ENCODE results near the gene ARRB2.

The ARRB2 gene

GRCh38 chr17:4728124-4728523 lies 17.7 kb downstream of the ARRB2 start:
- DNase-seq (ENCODE audit: low spot score): no peak

GRCh38 chr17:4733073-4733531 lies 22.7 kb downstream of the ARRB2 start:
- no peak for DNase-seq (ENCODE audit: low spot score)

- DNase-seq (ENCODE audit: low spot score): no peak
Observed at GRCh38 chr17:4734857-4735475, 24.5 kb downstream of the ARRB2 start.

GRCh38 chr17:4735876-4736651 lies 25.6 kb downstream of the ARRB2 start:
- DNase-seq (ENCODE audit: low spot score): no peak

GRCh38 chr17:4738136-4739121 lies 28.0 kb downstream of the ARRB2 start:
- DNase-seq (ENCODE audit: low spot score): no peak

- DNase-seq (ENCODE audit: low spot score): peak; percentile 57
Observed at GRCh38 chr17:4739122-4740024, 28.9 kb downstream of the ARRB2 start, which contains the start of the genes CXCL16 and ZMYND15. CXCL16 (minus strand) TSS chr17:4739928; CDS start chr17:4739339, 589 bp downstream. ZMYND15 (plus strand) TSS chr17:4739833; CDS start chr17:4740549, 716 bp downstream.

GRCh38 chr17:4740025-4740351 lies 29.6 kb downstream of the ARRB2 start:
- no peak for DNase-seq (ENCODE audit: low spot score)

- no peak for DNase-seq (ENCODE audit: low spot score)
Observed at GRCh38 chr17:4740584-4740983, 30.2 kb downstream of the ARRB2 start.

- DNase-seq (ENCODE audit: low spot score): no peak
Observed at GRCh38 chr17:4741544-4741943, 31.1 kb downstream of the ARRB2 start.

- no peak for DNase-seq (ENCODE audit: low spot score)
Observed at GRCh38 chr17:4742133-4742532, 31.7 kb downstream of the ARRB2 start.

GRCh38 chr17:4742629-4743028 lies 32.2 kb downstream of the ARRB2 start:
- no peak for DNase-seq (ENCODE audit: low spot score)

- DNase-seq (ENCODE audit: low spot score): no peak
Observed at GRCh38 chr17:4743216-4743615, 32.8 kb downstream of the ARRB2 start.

- no peak for DNase-seq (ENCODE audit: low spot score)
Observed at GRCh38 chr17:4743898-4744297, 33.5 kb downstream of the ARRB2 start.

- no peak for DNase-seq (ENCODE audit: low spot score)
Observed at GRCh38 chr17:4744999-4745969, 34.9 kb downstream of the ARRB2 start.

- DNase-seq (ENCODE audit: low spot score): no peak
Observed at GRCh38 chr17:4747847-4748246, 37.4 kb downstream of the ARRB2 start.

- no peak for DNase-seq (ENCODE audit: low spot score)
Observed at GRCh38 chr17:4748686-4749085, 38.3 kb downstream of the ARRB2 start.

GRCh38 chr17:4750606-4751005 lies 40.2 kb downstream of the ARRB2 start:
- DNase-seq (ENCODE audit: low spot score): no peak

- DNase-seq (ENCODE audit: low spot score): no peak
Observed at GRCh38 chr17:4751932-4752331, 41.5 kb downstream of the ARRB2 start.

GRCh38 chr17:4753392-4753791 lies 43.0 kb downstream of the ARRB2 start:
- no peak for DNase-seq (ENCODE audit: low spot score)

- DNase-seq (ENCODE audit: low spot score): no peak
Observed at GRCh38 chr17:4759776-4760236, 49.4 kb downstream of the ARRB2 start.

Measured in AG08395 (cell line).